ENCODE data around the gene C20orf204.

C20orf204 gene

DNA sequence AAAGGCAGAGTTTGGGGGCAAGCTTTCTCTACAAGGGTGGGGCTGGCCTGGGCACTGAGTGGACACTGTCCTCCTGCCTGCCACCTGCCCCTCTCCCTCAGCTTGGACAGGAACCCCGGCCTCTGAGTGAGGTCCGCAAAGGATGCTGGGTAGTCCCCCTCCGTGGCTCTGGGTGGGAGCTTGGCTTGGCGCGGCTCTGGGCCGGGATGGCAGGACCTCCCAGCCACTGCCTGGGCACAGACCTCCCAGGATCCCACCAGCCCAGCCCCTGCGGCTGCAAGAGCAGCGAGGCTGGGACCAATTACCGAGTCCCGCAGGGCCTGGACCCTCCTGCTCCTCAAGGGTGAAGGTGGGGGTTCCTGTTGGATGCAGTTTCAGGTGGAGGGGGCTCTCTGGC lies 16.3 kb downstream of the C20orf204 start:
- no peak overlapping the region for H3K4me3 ChIP-seq (ENCODE audit: low read length)
- no peak for TF ChIP-seq ZNF274 (IDR thresholded peaks at IDR 0.05; ENCODE audit: low read depth, low read length)

DNA sequence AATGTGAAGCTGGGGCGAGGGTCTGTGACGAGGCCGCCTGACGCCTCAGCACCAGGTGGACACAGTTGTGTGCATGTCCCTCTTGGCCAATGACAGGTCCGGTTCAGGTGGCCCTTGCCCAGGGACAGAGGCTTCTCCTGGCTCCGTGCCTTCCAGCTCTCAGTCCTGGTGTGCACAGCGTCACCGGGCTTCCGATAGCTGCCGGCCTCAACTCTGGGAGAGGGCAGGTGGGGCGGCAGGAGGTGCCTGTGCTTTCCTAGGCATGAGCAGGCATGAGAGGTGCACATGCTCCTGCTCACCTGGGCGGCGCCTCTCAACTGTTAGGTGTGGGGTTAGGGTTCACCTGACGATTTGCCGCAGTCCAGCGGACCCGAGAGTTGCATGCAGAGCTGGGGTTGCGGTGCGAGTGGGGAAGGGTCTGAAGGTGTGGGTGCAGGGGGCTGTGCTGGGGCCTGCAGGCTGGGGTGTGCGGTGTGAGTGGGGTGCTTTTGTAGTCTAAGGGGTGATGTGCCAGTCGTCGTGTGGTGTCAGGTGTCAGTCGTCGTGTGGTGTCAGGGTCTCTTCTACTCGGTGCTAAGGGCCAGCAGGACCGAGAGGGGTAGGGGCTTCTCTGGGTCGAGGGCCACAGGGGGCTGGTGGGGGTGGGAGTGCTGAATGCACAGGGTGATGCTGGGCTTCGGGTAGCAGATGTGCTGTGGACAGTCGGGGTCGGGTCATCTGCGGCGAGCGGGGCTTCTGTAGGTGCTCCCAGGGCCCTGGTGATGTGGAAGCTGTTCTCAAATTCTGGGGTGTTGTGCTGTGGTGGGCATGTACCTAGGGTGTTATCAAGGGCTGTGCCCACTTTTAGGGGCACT lies 17.2 kb downstream of the C20orf204 start:
- no peak overlapping the region for H3K4me3 ChIP-seq (ENCODE audit: low read length)
- no peak for TF ChIP-seq ZNF274 (IDR thresholded peaks at IDR 0.05; ENCODE audit: low read depth, low read length)

DNA sequence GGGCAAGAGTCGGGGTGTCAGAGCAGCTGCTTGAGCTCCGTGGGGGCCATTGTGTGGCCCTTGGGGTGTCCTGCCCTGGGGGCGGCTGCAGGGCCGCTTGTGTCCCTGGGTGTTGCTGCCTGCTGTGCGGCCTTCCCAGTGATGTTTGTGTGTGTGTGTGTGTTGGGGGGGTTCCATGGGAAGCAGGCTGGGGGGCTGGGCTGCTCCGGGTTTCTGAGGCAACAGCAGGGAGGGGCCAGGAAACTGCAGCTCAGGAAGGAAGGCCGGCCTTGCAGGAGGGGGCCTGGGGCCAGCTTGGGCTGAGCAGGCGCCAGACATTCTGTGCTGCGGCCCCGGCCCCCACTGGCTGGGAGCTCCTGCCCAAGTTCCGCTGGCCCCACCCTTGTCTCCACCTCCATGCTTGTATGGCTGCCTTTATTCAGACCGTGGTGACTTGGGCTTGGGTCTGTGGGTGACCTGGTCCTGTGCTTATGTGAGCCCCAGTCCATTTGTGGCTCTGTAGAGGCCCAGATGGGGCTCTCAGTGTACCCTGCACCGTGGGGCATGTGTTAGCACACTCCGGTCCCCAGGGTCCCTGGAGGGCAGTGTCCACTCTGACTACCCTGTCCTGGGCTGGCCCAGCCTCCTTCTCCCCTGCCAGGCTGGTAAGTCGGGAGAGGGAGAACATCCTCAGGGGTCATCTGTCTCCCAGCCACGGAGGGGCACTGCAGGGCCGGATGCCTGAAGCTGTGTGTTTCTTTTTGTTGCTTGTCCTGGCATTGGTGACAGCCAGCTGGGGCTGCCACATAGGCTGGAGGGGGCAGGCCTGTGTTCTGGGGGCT lies 18.1 kb downstream of the C20orf204 start:
- H3K4me3 ChIP-seq (ENCODE audit: low read length): no peak overlapping the region
- no peak for TF ChIP-seq ZNF274 (IDR thresholded peaks at IDR 0.05; ENCODE audit: low read depth, low read length)

DNA sequence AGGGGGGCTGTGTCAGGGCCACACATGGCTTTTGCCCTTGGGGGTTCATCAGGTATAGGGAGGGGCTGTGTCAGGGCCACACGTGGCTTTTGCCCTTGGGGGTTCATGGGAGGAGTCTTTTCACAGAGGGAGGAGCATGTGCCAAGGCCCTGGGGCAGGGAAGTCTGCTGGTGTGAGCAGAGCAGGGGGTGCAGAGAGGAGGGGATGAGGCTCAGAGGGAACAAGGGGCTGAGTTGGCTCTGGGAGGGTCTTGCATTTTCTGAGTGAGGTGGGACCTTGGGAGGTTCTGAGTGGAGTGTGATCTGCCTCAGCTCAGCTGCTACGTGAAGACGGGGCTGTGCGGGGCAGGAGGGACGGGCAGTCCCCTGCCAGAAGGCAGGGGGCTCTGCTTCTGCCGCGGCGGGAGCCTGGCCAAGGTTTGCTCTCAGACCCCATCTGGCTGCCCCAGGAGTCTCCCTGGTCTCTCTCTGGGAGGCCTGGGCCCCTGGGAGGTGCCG lies 19.5 kb downstream of the C20orf204 start:
- H3K4me3 ChIP-seq (ENCODE audit: low read length): no peak overlapping the region
- TF ChIP-seq ZNF274 (IDR thresholded peaks at IDR 0.05; ENCODE audit: low read depth, low read length): no peak

DNA sequence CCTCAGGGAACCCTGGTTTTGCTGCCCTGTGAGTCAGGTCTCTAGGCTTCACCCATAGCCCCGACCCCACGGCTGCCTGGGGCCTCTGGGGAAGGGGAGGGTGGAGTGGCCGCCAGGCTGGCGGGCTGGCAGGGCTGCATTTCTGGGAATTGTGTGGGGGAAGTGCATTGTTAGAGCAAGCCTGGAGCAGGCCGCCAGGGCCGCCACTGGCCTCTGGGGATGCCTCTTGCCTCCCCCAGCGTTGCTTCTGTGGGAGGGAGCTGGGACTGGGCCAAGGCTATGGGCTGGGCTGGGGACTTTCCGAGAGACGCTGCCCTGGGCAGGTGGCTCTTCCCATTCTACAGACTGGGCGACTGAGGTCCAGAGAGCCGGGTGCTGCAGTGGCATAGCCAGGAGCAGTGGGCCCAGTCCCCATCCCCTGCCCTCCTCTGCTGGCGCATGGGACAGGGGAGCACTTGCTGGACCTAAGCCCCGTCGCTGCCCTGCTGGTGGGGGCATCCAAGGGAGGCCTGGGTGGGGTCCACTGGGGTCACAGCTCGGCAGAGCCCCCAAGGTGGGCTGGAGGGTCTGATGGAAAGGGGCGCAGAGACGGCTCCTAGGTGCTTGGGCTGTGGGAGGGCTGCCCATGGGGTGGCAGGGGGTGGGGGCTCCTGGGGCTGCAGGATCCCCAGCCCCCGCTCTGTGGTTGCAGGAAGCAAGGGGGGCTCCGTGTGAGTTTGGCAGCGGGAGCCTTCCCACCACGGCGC lies 20.1 kb downstream of the C20orf204 start:
- H3K4me3 ChIP-seq (ENCODE audit: low read length): no peak overlapping the region
- TF ChIP-seq ZNF274 (IDR thresholded peaks at IDR 0.05; ENCODE audit: low read depth, low read length): no peak

DNA sequence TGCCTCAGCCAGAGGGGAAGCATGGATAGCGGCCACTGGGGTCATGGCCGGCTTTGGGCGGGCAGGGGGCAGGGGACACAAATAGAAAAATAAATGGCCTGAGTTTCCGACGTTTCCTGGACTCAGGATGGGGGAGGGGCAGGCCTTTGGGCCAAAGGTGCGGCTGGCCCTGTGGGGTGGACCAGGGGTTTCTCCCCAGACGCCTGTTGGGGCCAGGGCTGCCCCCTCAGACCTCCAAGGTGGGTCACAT lies 20.6 kb downstream of the C20orf204 start:
- TF ChIP-seq ZNF274 (IDR thresholded peaks at IDR 0.05; ENCODE audit: low read depth, low read length): no peak
- H3K4me3 ChIP-seq (ENCODE audit: low read length): no peak overlapping the region

DNA sequence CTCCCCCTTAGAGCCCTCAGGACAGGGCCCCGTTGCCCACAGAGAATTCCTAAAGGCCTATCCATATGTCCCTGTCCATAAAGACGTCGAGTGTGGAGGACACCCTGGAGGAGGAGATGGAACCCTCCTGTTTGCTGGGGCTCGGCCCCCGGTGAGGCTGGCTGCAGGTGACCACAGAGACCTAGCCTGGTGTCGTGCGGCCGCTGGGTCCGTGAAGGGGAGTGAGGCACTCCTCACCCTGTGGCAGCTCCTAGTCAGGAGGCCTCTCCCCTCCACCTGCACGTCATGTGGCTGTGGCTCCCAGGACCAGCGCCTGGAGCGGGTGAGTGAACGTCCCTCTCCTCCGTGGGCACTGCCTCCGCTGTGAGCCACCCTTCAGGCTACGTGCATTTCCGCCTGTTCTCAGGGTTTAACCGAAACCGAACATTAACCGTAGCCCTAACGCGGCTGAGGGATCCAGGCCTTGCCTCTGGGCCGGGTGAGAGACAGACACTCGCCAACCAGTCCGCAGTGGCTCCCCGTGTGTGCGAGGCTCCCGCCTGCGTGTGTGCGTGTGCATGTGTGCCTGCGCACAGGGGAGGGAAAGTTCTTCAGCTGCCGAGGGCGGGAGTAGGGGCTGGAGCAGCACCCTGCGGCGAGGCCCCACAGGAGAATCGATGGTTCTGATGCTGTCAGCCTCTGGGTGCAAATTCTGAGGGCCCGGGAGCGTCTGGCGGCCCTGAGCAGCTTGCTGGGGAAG lies 21.1 kb downstream of the C20orf204 start:
- no peak overlapping the region for H3K4me3 ChIP-seq (ENCODE audit: low read length)
- no peak for TF ChIP-seq ZNF274 (IDR thresholded peaks at IDR 0.05; ENCODE audit: low read depth, low read length)

DNA sequence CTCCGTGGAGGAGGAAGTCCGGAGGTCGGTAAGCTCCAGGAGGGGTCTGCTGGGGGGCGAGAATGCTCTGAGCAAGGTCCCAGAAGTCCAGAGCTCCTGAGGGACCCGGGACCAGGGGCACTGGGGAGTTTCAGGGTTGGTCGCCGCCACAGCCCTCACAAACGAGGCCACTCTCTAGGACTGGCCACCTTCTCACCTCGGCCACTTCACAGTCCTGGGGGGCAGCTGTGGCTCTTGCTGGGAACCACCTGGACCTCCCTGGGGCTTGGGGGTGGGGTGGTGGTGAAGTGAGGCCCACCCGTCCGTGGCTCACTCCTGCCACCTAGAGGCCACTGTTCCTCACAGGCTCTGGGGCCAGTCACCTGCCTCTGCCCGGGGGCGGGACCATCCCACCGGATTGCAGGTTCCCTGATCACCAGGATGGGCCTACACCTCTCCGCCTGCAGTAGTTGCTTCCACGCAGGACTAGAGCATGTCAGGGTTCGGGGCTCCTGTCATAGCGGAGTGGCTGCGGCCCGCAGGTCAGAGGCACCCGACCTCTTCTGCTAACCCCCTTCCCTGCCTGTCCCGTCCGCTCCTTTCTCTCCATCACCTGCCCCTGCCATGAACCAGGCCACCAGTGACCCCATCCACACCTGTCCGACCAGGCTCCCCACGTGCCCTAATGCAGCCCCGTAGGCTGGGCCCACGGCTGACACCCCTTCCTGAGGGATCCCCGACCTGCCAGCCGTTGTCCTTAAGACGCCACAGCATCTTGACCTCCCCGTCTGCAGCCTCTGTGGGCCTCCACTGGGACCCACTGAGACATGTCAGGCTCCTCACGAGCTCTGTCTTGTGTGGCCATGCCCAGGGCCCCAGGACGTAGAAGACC lies 21.9 kb downstream of the C20orf204 start:
- TF ChIP-seq ZNF274 (IDR thresholded peaks at IDR 0.05; ENCODE audit: low read depth, low read length): no peak
- H3K4me3 ChIP-seq (ENCODE audit: low read length): no peak overlapping the region

DNA sequence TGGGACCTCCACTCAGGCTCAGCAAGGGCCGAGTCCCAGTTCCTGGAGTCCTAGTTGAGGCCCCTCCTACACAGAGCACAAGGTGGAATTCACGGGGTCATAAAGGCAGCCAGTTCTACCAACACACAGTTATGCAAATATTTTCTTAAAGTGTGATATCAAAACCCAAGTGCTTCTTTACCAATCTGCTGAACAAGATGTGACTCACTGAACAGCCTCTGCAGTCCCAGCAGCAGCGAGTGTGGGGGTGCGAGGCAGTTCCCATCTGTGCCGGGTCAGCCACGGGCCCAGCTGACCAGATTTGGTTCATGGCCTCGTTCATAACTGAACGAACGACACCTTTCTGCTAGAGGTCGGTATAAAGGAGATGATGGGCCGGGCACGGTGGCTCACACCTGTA lies 22.6 kb downstream of the C20orf204 start:
- TF ChIP-seq ZNF274 (IDR thresholded peaks at IDR 0.05; ENCODE audit: low read depth, low read length): no peak

DNA sequence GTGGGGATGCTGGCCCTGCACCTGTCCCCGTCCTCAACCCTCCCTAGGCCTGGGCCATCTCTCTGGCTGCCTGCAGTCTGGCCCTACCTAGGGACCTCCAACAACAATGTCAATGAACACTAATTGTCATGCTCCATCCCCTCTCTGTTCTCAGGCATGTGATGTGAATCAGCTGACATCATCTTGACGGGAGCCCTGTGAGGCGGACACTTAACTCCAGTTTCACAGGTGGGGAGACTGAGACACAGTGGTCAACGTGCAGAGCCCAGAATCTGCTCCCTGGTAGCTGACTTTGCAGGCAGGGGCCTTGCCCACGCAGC lies 26.3 kb downstream of the C20orf204 start:
- no peak for TF ChIP-seq ZNF274 (IDR thresholded peaks at IDR 0.05; ENCODE audit: low read depth, low read length)
- peak overlapping the region; percentile 51; the same call in 1 of the 2 replicates for H3K4me3 ChIP-seq (ENCODE audit: low read length)

More for the DNA sequence above, 22.6 kb downstream of the C20orf204 start:
- H3K4me3 ChIP-seq (ENCODE audit: low read length): no peak overlapping the region

DNA sequence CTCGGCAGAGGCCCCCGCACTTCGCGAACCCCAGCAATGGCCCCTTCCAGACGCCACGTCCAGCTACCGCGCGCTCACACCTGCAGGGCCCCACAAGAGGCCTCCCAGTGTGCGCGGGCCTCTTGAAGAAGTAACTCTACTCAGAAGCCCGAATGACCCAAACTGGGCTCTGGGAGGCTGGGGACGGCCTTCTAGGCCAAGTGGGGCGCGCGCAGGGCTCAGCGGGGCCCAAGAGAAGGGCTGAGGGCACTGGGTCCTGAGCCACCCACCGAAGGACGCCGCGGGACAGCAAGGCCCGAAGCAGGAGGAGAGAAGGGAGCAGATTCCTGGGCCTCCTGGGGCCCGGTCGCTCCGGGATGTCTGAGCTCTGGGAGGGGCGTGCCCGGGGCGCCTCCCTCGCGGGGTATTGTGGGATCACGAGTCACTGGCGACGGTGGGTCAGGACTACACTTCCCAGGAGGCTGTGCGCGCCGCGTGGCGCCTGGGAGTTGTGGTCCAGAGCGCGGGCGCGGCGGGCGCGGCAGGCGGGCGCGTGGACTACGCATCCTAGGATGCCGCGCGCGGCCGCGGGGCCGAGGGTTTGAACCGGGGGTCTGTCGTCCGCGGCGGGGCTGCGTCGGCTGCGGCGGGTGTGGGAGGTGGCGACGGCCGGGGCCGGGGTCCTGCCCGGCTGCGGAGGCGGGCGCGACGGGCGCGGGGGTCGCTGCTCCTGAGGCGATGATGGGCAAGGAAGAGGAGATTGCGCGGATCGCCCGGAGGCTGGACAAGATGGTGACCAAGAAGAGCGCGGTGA lies 26.8 kb downstream of the C20orf204 start, which contains the start of gene TCEA2:
TSS of gene TCEA2 (plus strand) at position 603 of the 793 bp plus-strand sequence. CDS start at position 718, 115 bp downstream.
- no peak for TF ChIP-seq ZNF274 (IDR thresholded peaks at IDR 0.05; ENCODE audit: low read depth, low read length)
- H3K4me3 ChIP-seq (ENCODE audit: low read length): peak within 1 kb of the TSS; percentile 81
